A549 (cell line): ENCODE results near the gene MRFAP1. TPM values are rescaled to one million over a fixed set of nuclear protein-coding genes. Genes with fewer than 3 reads are reported as not detected.

Experiments
- ATAC-seq, 2 experiments: fragments of 200-7000 bp in 1 of 2; fragments of >200 bp in 1 of 2; cut with Nextera tagmentation in 1 of 2; cut with Tn5 transposase in 1 of 2; 3 replicates each; pipeline versions ENCODE4 v1.8.0 to v1.9.1; 2018 to 2020; ENCODE audit warnings: mild to moderate bottlenecking in 1 of 2, moderate library complexity in 1 of 2
- CTCF ChIA-PET: fragments of 300-600 bp; sonication (Branson Sonifier 250); formaldehyde crosslinking; extraction: SDS; loops from one replicate; lab custom pipeline; 2021; ENCODE audit warnings: antibody characterized with exemption, inconsistent platforms; lab: Yijun Ruan, JAX
- POLR2A ChIA-PET: fragments of 350-600 bp; formaldehyde crosslinking; extraction: SDS; loops from one replicate; lab custom pipeline; 2021; ENCODE audit warnings: antibody characterized with exemption, inconsistent platforms; lab: Yijun Ruan, JAX
- DNase-seq, 2 experiments: peaks; one replicate each; pipeline versions ENCODE4 v3.0.0 to v3.0.0-alpha.2; 2011 to 2016; ENCODE audit warnings: low read depth in 1 of 2, low spot score in 1 of 2
- FAIRE-seq: peaks from 2 replicates; lab custom pipeline; 2011; peaks lifted over from hg19 to GRCh38; lab: Jason Lieb, UNC
- H3K27ac ChIP-seq, 2 experiments: fragments of >200 bp; sonication (Bioruptor Twin); formaldehyde crosslinking; 3 replicates each; pipeline ENCODE4 v1.5.1; 2016 to 2017
- H3K4me1 ChIP-seq: fragments of >200 bp; sonication (Bioruptor Twin); formaldehyde crosslinking; 3 replicates; pipeline ENCODE4 v1.6.1; 2016
- H3K4me2 ChIP-seq: fragments of >200 bp; sonication (Bioruptor Twin); formaldehyde crosslinking; 3 replicates; pipeline ENCODE4 v1.6.1; 2016
- H3K4me3 ChIP-seq: fragments of >200 bp; sonication (Bioruptor Twin); formaldehyde crosslinking; 3 replicates; pipeline ENCODE4 v1.5.1; 2016
- H3K9me3 ChIP-seq: fragments of >200 bp; sonication (Bioruptor Twin); formaldehyde crosslinking; 3 replicates; pipeline ENCODE4 v1.6.1; 2016
- BHLHE40 ChIP-seq: IDR thresholded peaks from 2 replicates; pipeline ENCODE4 v1.6.1; 2012; ENCODE audit warnings: low read depth, low read length, inconsistent platforms
- FOSL2 ChIP-seq, 2 experiments: fragments of 450-650 bp in 1 of 2; fragments of >200 bp in 1 of 2; sonication (Bioruptor Twin) in 1 of 2; formaldehyde crosslinking; IDR thresholded peaks; 2 replicates each; pipeline versions ENCODE4 v1.5.0 to v1.6.1; 2016 to 2020; ENCODE audit warnings: mild to moderate bottlenecking in 1 of 2, moderate library complexity in 1 of 2
- GATA3 ChIP-seq: IDR thresholded peaks from 2 replicates; pipeline ENCODE4 v1.6.1; 2012; ENCODE audit warnings: borderline replicate concordance
- HDAC2 ChIP-seq: fragments of 200-600 bp; sonication (generic); IDR thresholded peaks from 2 replicates; pipeline ENCODE4 v1.6.1; 2016
- HOXB5 ChIP-seq: fragments of 250-450 bp; sonication (Bioruptor Pico); IDR thresholded peaks from 2 replicates; pipeline ENCODE4 v1.5.0; 2020; ENCODE audit warnings: mild to moderate bottlenecking, moderate library complexity
- JUN ChIP-seq, 2 experiments: fragments of >200 bp; sonication (Bioruptor Twin); formaldehyde crosslinking; IDR thresholded peaks; 2 replicates in 1 of 2; 3 replicates in 1 of 2; pipeline ENCODE4 v1.6.1; 2016 to 2017
- KDM5A ChIP-seq: fragments of 200-600 bp; sonication (generic); IDR thresholded peaks from 2 replicates; pipeline ENCODE4 v1.6.1; 2016; ENCODE audit warnings: antibody characterized with exemption, mild to moderate bottlenecking
- MYC ChIP-seq: IDR thresholded peaks from 2 replicates; pipeline ENCODE4 v1.6.1; 2012; ENCODE audit warnings: mild to moderate bottlenecking, inconsistent platforms, low read length, improper control_type of control experiment, borderline replicate concordance
- NFE2L2 ChIP-seq: fragments of 150-350 bp; conservative IDR thresholded peaks from 2 replicates; pipeline ENCODE4 v1.6.1; 2014; ENCODE audit warnings: low read length
- PHF8 ChIP-seq: fragments of 200-600 bp; sonication (generic); IDR thresholded peaks from 2 replicates; pipeline ENCODE4 v1.6.1; 2016; ENCODE audit warnings: low read depth, mild to moderate bottlenecking, antibody characterized with exemption, moderate library complexity, borderline replicate concordance
- RFX5 ChIP-seq: fragments of 450-650 bp; IDR thresholded peaks from 2 replicates; pipeline ENCODE4 v1.7.1; 2014; ENCODE audit warnings: antibody characterized with exemption, mild to moderate bottlenecking, moderate library complexity
- WGBS: methylation state at CpG from one replicate; pipeline ENCODE4 v1.1.6; 2017; ENCODE audit errors: missing lambda C conversion rate; 5-methylcytosine and 5-hydroxymethylcytosine counted together
- polyA plus RNA-seq, 4 experiments: library from polyadenylated mRNA; depleted of rRNA in 3 of 4; stranded (reverse); fragments of >200 nt; fragmentation: RNase III in 1 of 4; extraction: RNeasy Plus Mini Kit Qiagen cat#74134 plus additional on column Dnase treatment in 1 of 4; gene quantifications; 2 replicates in 3 of 4; 3 replicates in 1 of 4; pipeline ENCODE4 v1.2.3, GENCODE V29; 2011 to 2017
- TF ChIP-seq, protein P1 (sequence below): IDR thresholded peaks from 2 replicates; pipeline ENCODE4 v1.6.1; 2012
- TF ChIP-seq, protein P2 (sequence below): IDR thresholded peaks from 2 replicates; pipeline ENCODE4 v1.6.1; 2012; ENCODE audit warnings: low read depth, borderline replicate concordance
- TF ChIP-seq, protein P3 (sequence below): fragments of 150-350 bp; IDR thresholded peaks from 2 replicates; pipeline ENCODE4 v1.6.1; 2014; ENCODE audit warnings: low read depth, mild to moderate bottlenecking, low read length

MRFAP1 gene
- polyA plus RNA-seq, 2 of the 4 experiments (the other 2 are of a cell fraction) = 272 to 304 TPM

DNA sequence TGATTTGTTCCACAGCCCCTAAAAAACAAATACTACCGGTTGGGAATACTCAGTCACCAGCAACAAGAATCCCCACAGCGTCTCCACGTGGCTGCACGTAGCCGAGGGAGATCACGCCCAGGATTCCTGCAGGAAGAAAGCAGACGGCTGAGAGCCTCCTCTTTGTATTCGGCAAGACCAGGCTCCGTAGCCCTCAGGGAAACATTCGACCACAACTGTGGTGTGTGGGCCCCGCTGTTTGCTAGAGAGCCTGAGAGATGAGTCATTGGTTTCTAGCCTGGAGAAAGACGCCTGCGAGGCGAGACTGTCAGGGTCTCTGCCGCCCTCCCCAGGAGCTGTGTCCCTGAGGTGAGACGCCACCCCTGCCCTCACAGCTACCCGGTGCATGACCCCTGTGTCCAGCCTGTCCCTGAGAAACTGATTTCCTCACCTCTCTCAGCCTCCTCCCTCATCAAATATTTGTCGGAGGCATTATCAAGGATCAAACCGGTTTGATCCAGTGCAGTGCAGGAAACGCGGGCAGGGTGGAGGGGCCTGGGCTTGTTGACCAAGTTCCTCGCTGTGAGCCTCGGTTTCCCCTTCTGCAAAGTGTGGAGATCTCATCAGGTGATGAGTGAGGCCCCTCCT lies 48.5 kb downstream of the MRFAP1 start:
- Histone ChIP-seq H3K4me1 (peaks cover 40% of the 10 kb centered on the region), H3K4me2 (peak overlapping the region; percentile 70), H3K9me3 (no peaks in the 10 kb centered on the region), H3K27ac (peak overlapping the region; percentile 78 to 89), H3K4me3 (no peak overlapping the region)
- DNase-seq (peak; percentile 77 to 82), ATAC-seq (peak; percentile 75 to 88), FAIRE-seq (no peak)
- TF ChIP-seq, protein P1, sequence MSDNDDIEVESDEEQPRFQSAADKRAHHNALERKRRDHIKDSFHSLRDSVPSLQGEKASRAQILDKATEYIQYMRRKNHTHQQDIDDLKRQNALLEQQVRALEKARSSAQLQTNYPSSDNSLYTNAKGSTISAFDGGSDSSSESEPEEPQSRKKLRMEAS = peak; percentile 82
- TF ChIP-seq HDAC2 (no peak), MYC (peak; percentile 46; the same call in 1 of the 2 replicates), FOSL2 (IDR thresholded peaks at IDR 0.05) (0 out of 2 replicates have a peak, but pooled peaks have one; percentile 22), FOSL2 (CRISPR knock-in tag; IDR thresholded peaks at IDR 0.05) (peak; percentile 85), GATA3 (peak; percentile 23; the same call in 1 of the 2 replicates)
- TF ChIP-seq, protein P2, sequence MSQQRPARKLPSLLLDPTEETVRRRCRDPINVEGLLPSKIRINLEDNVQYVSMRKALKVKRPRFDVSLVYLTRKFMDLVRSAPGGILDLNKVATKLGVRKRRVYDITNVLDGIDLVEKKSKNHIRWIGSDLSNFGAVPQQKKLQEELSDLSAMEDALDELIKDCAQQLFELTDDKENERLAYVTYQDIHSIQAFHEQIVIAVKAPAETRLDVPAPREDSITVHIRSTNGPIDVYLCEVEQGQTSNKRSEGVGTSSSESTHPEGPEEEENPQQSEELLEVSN = peak; percentile 41; the same call in 1 of the 2 replicates
- CTCF ChIA-PET = interaction anchor here (1.0 to 5.4 kb wide), 4 partner anchors 8 to 44 kb away, joined by 3 to 24 read pairs (median 4); no protein-coding TSS in a partner anchor
- 3% methylated on average over 16 of the region's 23 CpGs for WGBS
- POLR2A ChIA-PET = interaction anchor here (1.2 to 1.9 kb wide), 2 partner anchors 16 to 21 kb away, joined by 4 to 6 read pairs; partner anchors contain the start of gene MRFAP1L1

DNA sequence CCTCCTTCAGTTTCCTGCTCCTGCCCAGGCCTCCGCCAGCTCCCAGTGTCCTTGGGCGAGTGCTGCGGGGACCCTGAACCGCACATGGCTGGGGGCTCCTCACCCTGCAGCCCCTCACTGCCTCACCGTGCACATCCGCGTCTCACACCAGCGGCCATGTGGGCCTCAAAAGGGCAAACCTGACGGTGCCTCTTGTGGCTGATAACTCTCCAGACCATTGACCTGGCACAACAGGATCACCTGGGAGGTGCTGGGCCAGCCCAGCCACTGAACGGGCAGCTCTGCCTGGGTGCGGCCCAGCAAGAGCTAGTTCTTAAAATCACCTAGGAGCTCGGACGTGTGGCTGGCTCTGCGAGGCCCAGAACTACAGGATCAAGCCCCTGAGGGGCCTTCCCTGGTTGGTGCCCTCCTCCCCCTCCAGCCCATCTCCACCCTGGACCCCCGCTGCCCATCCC lies 49.0 kb downstream of the MRFAP1 start:
- peak overlapping the region; percentile 70 for H3K4me2 ChIP-seq
- ChIA-PET POLR2A (interaction anchor here (1.2 to 1.9 kb wide), 2 partner anchors 16 to 20 kb away, joined by 4 to 6 read pairs; partner anchors contain the start of gene MRFAP1L1), CTCF (interaction anchor here (1.1 to 5.4 kb wide), 5 partner anchors 9 to 184 kb away, joined by 3 to 24 read pairs (median 4); no protein-coding TSS in a partner anchor)
- peak overlapping the region; percentile 78 to 89 for H3K27ac ChIP-seq
- no peak overlapping the region for H3K4me3 ChIP-seq
- ATAC-seq = peak; percentile 20 to 44; a peak in 4 of 6 replicates
- FAIRE-seq = no peak
- H3K4me1 ChIP-seq = peaks cover 45% of the 10 kb centered on the region
- no peaks in the 10 kb centered on the region for H3K9me3 ChIP-seq
- no peak for TF ChIP-seq NFE2L2
- TF ChIP-seq, protein P1 = no peak
- no peak for TF ChIP-seq HOXB5
- TF ChIP-seq KDM5A = no peak
- no peak for TF ChIP-seq JUN (IDR thresholded peaks at IDR 0.05)
- no peak for TF ChIP-seq FOSL2 (IDR thresholded peaks at IDR 0.05)
- TF ChIP-seq FOSL2 (CRISPR knock-in tag; IDR thresholded peaks at IDR 0.05) = no peak
- no peak for TF ChIP-seq MYC
- no peak for TF ChIP-seq RFX5
- TF ChIP-seq, protein P3, sequence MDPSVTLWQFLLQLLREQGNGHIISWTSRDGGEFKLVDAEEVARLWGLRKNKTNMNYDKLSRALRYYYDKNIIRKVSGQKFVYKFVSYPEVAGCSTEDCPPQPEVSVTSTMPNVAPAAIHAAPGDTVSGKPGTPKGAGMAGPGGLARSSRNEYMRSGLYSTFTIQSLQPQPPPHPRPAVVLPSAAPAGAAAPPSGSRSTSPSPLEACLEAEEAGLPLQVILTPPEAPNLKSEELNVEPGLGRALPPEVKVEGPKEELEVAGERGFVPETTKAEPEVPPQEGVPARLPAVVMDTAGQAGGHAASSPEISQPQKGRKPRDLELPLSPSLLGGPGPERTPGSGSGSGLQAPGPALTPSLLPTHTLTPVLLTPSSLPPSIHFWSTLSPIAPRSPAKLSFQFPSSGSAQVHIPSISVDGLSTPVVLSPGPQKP = no peak
- TF ChIP-seq BHLHE40 = no peak
- TF ChIP-seq PHF8 = no peak
- WGBS = 77% methylated on average over 14 of the region's 15 CpGs
- no peak for DNase-seq

Other genes with a start within 250 kb of the MRFAP1 start
- gene PPP2R2C, start 168.1 kb upstream of the MRFAP1 start, polyA plus RNA-seq (2011; rRNA removed) = 23.9 and 26.9 TPM in 2 replicates
- 28.6 to 31.2 TPM (median 29.4 TPM) in 3 replicates for gene PPP2R2C, start 168.1 kb upstream of the MRFAP1 start, polyA plus RNA-seq (2017; fragmentation: RNase III; extraction: RNeasy Plus Mini Kit Qiagen cat#74134 plus additional on column Dnase treatment)
- gene MAN2B2, start 65.5 kb upstream of the MRFAP1 start, polyA plus RNA-seq (2011; rRNA removed) = 6.3 and 6.5 TPM in 2 replicates
- gene MAN2B2, start 65.5 kb upstream of the MRFAP1 start, polyA plus RNA-seq (2017; fragmentation: RNase III; extraction: RNeasy Plus Mini Kit Qiagen cat#74134 plus additional on column Dnase treatment) = 7.5 to 8.4 TPM (median 8.4 TPM) in 3 replicates
- 171 and 291 TPM in 2 replicates for gene S100P, start 53.2 kb downstream of the MRFAP1 start, polyA plus RNA-seq (2011; rRNA removed)
- 11.4 to 20.9 TPM (median 16.0 TPM) in 3 replicates for gene S100P, start 53.2 kb downstream of the MRFAP1 start, polyA plus RNA-seq (2017; fragmentation: RNase III; extraction: RNeasy Plus Mini Kit Qiagen cat#74134 plus additional on column Dnase treatment)
- gene MRFAP1L1, start 69.2 kb downstream of the MRFAP1 start, polyA plus RNA-seq (2011; rRNA removed) = 42.8 and 78.2 TPM in 2 replicates
- 41.3 to 46.7 TPM (median 46.1 TPM) in 3 replicates for gene MRFAP1L1, start 69.2 kb downstream of the MRFAP1 start, polyA plus RNA-seq (2017; fragmentation: RNase III; extraction: RNeasy Plus Mini Kit Qiagen cat#74134 plus additional on column Dnase treatment)
- gene BLOC1S4, start 75.5 kb downstream of the MRFAP1 start, polyA plus RNA-seq (2011; rRNA removed) = 11.7 and 13.2 TPM in 2 replicates
- 11.4 to 13.9 TPM (median 12.6 TPM) in 3 replicates for gene BLOC1S4, start 75.5 kb downstream of the MRFAP1 start, polyA plus RNA-seq (2017; fragmentation: RNase III; extraction: RNeasy Plus Mini Kit Qiagen cat#74134 plus additional on column Dnase treatment)
- gene KIAA0232, start 142.0 kb downstream of the MRFAP1 start, polyA plus RNA-seq (2011; rRNA removed) = 21.5 and 25.2 TPM in 2 replicates
- gene KIAA0232, start 142.0 kb downstream of the MRFAP1 start, polyA plus RNA-seq (2017; fragmentation: RNase III; extraction: RNeasy Plus Mini Kit Qiagen cat#74134 plus additional on column Dnase treatment) = 9.3 to 10.6 TPM (median 10.5 TPM) in 3 replicates